Renal cortex interstitium (tissue), 15 donors: Measurements from ENCODE around the gene GPA33. TPM values are rescaled to one million over a fixed set of nuclear protein-coding genes. Genes with fewer than 3 reads are reported as not detected.

Experiments used
- DNase-seq, 11 donors: peaks; one replicate each; pipeline ENCODE4 v3.0.0-alpha.2; 2013; ENCODE audit warnings: low read depth in 9 of 11, low spot score in 4 of 11; ENCODE audit errors: extremely low read depth in 1 of 11
- long read RNA-seq, 16 experiments: transcript quantifications; one replicate each; lab custom pipeline, GENCODE V29; 2026
- polyA plus RNA-seq, 3 donors: library from polyadenylated mRNA; unstranded; fragments of 120-200 nt; gene quantifications; one replicate each; pipeline ENCODE4 v1.2.1, GENCODE V29; 2013; ENCODE audit not compliant: insufficient read length in 3 of 3

Gene GPA33
- 1 to 10 TPM in 2 of 3 donors, under 1 TPM in 1; 0.83 to 1.1 (median 1.0) TPM for polyA plus RNA-seq
- long read RNA-seq, donor 1 = 0 reads
- long read RNA-seq, donor 2 = 0 reads
- long read RNA-seq, donor 3 = 0 reads
- long read RNA-seq, donor 4 = 0 reads
- long read RNA-seq, donor 5 = 0 reads
- long read RNA-seq, donor 6 = 0 reads
- long read RNA-seq, donor 7 = 0 reads
- long read RNA-seq, donor 8 = 0 reads
- long read RNA-seq, donor 9 = 0 reads
- long read RNA-seq, donor 10 = 0 reads
- long read RNA-seq, donor 11 = 0 reads
- long read RNA-seq, donor 12, partial matches to known transcripts = 0 of 1 reads
- long read RNA-seq, donor 12, other reads (novel, unspliced or antisense) = 0 of 1 reads
- long read RNA-seq, donor 13 = 0 reads
- long read RNA-seq, donor 14 = 0 reads
- long read RNA-seq, donor 15 = 0 reads
- long read RNA-seq, donor 16 = 0 reads

DNA sequence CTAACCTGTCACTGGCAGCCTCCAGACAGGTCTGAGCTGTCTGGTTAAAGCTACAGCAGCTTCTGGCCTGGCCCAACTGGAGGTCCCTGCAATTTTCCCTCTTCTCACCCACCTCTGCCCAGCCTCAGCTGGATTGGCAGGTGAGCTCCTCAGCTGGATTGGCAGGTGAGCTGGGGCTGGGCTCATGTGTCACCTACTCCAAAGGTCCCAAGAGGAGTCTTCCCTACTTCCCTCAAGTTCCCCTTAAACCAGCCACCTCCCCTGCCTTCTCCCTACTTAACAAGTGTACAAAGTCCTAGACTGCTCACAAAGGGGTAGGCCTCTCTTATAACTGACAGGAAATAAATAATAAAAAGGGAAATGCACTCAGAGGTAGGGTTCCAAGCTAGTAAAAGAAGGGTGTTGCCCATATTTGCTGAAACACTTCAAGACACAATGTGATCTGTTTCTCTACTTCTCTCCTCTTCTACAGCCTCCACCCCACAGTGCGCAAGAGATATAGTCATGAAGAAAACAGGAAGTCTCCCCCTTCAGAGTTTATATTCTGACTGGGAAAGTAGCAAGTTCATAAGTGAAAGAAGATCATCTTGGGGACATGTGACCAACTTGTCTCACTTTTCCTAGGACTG, at the start of gene GPA33:
Gene GPA33 (minus strand): TSS at position 64 of the 629 bp plus-strand sequence. CDS start 90 bp downstream, outside the sequence.
- no peak for DNase-seq

DNA sequence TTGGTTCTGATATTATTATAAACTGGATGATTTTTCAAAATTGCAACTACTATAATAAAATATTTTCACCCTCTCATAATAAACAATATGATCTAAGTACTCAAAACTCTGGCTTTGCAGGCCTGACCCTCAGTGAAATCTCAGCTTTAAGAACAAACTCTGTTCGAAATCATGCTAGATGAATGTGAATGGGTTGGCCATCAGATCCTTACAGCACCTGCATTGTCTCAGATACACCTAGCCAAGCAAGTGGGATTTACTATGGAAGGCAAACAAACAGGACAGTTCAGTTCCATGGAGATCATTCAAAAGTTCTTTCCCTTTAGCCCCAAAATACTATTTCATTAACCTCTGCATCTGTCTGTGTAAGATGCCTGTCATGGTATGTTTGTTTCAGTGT, 48.5 kb upstream of the GPA33 start:
- DNase-seq = no peak

- DNase-seq = no peak
These were observed 47.8 kb upstream of the GPA33 start for GRCh38 chr1:167137793-167138510.

GRCh38 chr1:167137332-167137781, 47.2 kb upstream of the GPA33 start:
- DNase-seq = no peak

DNA sequence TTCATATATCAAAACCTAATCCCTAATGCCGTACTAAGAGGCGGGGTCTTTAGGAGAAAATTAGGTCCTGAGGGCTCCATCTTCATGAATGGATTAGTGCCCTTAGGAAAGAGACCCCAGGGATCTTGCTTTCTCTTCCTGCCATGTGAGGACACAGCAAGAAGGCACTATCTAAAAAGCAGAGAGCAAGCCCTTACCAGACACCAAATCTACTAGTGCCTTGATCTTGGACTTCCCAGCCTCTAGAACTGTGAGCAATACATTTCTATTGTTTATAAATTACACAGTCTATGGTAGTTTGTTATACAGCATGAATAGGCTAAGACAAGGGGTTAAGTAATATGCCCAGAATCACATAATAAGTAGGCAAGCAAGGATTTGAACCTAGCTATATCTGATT, 46.6 kb upstream of the GPA33 start:
- no peak for DNase-seq

GRCh38 chr1:167136191-167136614, 46.0 kb upstream of the GPA33 start:
- DNase-seq = peak in 1 of 11 donors; percentile 9

DNA sequence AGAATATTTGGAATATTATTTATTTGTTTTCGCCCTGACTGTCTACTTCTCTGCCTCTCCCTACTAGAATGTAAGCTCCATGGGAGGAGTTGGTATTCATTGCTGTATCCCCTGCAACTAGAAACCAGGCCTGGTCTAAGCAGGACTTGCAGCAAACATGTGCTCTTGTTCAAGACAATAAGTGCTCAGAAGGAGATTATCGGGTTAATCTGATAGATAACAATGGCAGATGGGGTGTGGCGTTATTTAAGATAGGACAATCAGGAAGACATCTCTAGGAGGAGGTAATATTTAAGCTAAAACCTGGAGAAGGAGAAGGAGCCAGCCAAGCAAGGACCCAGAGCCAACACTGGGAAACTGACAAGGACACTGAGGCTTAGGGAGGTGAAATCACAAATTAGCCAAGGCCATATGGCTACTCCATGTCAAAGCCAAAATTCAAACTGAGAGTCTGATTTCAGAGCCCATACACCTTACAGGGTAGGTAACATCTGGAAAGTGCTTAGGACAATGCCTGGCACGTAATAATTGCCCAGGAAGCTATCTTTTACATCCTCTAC, 45.2 kb upstream of the GPA33 start:
- DNase-seq = no peak

GRCh38 chr1:167132301-167133010, 42.3 kb upstream of the GPA33 start:
- no peak for DNase-seq

DNA sequence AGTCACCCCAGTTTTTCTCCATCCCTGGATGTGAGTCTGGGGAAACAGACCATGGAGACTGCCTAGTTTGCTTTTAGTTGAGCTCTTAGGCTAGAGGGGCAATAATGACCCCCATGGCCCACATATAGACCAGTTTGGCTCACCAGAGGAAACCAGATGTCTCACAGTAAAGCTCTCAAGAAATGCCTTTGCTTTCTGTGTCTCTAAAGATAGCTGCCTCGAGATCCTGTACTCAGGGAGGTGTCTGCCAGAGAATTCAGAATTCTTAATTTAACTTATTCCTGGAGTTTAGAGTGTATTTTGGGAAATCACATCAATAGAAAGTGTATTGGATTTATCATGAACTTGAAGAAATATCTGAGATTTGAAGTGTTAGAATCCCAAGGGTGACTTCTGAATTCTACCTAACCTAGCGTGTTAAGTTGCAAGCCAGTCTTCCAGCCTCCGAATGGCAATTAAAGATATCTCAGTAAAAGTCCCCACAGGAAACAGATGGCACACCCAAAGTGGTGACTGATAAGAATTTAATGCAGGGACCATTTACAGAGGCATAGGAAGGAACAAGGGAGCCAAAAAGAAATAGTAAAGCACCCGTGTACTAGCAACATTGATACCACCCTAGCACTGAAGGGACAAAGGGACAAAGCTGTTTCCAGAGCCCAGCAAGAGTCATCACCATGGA, 40.8 kb upstream of the GPA33 start:
- no peak for DNase-seq

DNA sequence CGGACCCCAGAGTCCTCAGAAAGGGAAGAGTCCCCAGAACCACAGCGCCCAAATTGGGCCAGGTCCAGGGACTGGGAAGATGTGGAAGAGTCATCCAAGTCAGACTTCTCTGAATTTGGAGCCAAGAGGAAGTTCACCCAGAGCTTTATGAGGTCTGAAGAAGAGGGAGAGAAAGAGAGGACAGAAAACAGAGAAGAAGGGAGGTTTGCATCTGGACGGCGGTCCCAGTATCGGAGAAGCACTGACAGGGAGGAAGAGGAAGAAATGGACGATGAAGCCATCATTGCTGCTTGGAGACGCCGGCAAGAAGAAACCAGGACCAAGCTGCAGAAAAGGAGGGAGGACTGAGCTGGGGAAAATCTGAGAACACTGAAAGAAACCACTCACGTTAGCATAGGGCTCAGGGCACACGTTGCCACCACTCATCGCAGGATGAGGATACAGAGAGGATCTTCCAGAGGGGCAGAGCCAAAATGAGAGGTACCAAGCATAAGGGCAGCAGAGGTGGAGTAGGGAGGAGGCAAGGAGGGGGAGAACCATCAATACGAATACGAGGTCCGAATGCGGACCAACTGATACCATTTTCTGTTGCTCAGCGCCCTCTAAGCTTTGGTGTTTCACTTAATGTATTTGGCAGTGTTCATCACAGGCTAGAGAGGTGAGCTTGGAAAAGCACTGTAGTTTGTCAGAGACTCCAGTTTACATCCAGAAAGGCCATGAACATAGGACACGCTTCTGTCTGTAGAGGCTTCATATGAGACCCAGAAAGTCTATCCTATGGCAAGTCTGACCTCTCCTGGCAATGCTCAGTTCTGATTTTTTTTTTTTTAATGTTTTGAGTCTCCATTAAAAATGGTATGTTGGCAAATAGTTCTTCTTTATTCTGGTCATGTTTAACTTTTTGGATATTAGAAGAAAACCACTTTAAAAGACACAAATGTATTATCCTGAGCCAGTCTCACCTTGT, 38.4 kb upstream of the GPA33 start:
- DNase-seq = no peak

GRCh38 chr1:167127661-167128060, 37.5 kb upstream of the GPA33 start:
- DNase-seq = no peak

DNA sequence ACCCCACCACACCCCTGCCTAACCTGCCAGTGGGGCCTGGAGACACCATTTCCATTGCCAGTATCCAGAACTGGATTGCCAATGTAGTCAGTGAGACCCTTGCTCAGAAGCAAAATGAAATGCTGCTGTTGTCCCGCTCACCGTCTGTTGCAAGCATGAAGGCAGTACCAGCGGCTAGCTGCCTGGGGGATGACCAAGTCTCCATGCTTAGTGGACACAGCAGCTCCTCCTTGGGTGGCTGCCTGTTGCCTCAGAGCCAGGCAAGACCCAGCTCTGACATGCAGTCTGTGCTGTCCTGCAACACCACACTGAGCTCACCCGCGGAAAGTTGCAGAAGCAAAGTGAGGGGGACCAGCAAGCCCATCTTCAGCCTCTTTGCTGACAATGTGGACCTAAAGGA, 37.1 kb upstream of the GPA33 start:
- DNase-seq = no peak

DNA sequence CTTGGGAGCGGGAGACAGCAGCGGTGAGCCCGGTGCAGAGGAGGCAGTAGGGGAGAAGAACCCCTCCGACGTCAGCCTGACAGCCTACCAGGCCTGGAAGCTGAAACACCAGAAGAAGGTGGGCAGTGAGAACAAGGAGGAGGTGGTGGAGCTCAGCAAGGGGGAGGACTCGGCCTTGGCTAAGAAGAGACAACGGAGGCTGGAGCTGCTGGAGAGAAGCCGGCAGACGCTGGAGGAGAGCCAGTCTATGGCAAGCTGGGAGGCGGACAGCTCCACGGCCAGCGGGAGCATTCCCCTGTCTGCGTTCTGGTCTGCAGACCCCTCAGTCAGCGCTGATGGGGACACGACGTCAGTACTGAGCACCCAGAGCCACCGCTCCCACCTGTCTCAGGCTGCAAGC, 36.6 kb upstream of the GPA33 start:
- no peak for DNase-seq

GRCh38 chr1:167126317-167126716, 36.1 kb upstream of the GPA33 start:
- no peak for DNase-seq

DNA sequence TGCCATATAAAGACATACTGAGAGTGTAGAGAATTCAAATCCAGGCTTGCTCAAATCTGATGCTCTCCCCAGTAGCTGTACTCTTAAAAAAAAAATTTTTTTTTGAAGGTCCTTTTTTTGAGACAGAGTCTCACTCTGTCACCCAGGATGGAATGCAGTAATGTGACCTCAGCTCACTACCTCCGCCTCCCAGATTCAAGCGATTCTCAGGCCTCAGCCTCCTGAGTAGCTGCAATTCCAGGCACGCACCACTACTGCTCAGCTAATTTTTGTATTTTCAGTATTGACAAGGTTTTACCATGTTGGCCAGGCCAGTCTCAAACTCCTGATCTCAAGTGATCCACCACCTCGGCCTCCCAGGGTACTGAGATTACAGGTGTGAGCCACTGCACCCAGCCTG, 32.4 kb upstream of the GPA33 start:
- no peak for DNase-seq

DNA sequence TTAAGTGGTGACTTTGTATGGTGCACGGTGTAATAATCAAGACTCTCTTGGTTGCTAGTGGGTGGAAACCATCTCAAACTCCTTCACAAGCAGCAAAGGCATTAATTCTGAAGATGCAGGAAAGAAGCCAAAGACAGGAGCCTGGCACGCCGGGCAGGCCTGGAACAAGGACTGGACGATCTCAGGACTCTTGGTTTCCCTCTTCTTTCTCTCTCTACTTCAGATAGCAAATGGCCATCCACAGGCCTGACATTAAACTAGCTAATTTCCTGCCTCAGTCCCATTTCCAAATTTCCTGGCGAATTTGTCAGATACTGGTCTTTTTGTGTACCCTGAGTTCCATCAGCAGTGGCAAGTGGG, 31.9 kb upstream of the GPA33 start:
- no peak for DNase-seq

DNA sequence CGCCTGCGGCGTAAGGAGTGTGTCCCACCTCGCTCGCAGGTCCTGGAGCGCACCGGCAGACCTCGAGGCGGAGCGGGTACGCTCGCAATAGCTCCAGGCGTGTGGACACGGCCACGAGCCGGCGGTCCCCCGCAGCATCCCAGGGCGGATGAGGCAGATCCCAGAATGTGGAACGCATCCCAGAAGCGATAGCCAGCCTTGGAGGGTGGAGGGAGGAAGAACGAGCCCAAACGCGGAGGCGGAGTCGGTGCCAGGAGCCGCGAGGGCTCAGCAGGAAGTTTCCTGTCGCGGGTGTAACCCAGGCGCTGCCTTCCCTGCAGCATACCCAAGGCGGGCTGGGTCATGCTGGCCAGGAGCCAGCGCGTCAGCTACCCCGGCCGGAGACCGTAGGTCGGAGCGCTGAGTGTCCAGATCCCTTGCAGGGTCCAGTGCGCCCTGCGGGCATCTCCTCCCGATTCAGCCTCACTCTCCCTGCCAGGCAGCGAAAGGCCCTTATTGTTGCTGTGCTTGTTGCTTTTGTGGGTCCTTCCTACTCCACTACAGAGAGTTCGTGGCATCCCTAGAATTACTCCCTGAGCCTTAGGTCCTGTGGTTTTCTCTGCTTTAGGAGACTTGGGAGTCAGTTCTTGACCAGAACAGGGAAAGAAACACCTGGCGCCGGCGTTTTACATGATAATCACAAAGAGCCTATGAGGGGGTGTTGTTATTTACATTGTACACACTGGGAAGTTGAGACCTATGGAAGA, 31.4 kb upstream of the GPA33 start:
- peak in 9 of 11 donors; percentile 26 to 48 (median 35) for DNase-seq
